ENCODE data around the gene DNMT3B. TPM values are rescaled to one million over a fixed set of nuclear protein-coding genes. Genes with fewer than 3 reads are reported as not detected.

Gene DNMT3B
- total RNA-seq, 1 experiment from 2014 or later, result 105 TPM

GRCh38 chr20:32839982-32840285 lies 77.7 kb downstream of the DNMT3B start:
- no peak for TF ChIP-seq CTCF (IDR thresholded peaks at IDR 0.05; ENCODE audit: insufficient read depth in 1 of 2, low read depth in 1 of 2, low read length in 1 of 2, severe bottlenecking in 1 of 2, unreplicated experiment in 1 of 2)
- intact Hi-C loops (cut with micrococcal nuclease; ENCODE audit: unreplicated experiment), result no loop called here
- Histone ChIP-seq H3K36me3 (ENCODE audit: control insufficient read depth, insufficient read depth, low read length) (peaks cover 5% of the 10 kb centered on the region), H3K27me3 (replicated peaks; ENCODE audit: control insufficient read depth, insufficient read depth, low read length) (no peaks in the 10 kb centered on the region), H3K9me3 (no peaks in the 10 kb centered on the region), H3K4me3 (ENCODE audit: low read depth, low read length) (no peak overlapping the region), H3K4me1 (no peaks in the 10 kb centered on the region)
- peak in 1 of 2 experiments; percentile 31 for DNase-seq
- Mint-ChIP-seq H3K4me1 (ENCODE audit: low read depth, unreplicated experiment) (no peaks in the 10 kb centered on the region), H3K4me3 (ENCODE audit: unreplicated experiment) (no peak overlapping the region), H3K27ac (ENCODE audit: unreplicated experiment) (no peak overlapping the region), H3K27me3 (ENCODE audit: insufficient read depth, unreplicated experiment) (no peaks in the 10 kb centered on the region), H3K9me3 (ENCODE audit: unreplicated experiment) (no peaks in the 10 kb centered on the region), H3K36me3 (ENCODE audit: insufficient read depth, unreplicated experiment) (peaks cover 100% of the 10 kb centered on the region)
- no TSS peak for BruUV-seq (replicated peaks)
- POLR2A ChIA-PET, result no interaction called here
- CTCF ChIA-PET, result no interaction called here

- H3K4me1 ChIP-seq, result no peaks in the 10 kb centered on the region
- H3K4me3 ChIP-seq (ENCODE audit: low read depth, low read length), result no peak overlapping the region
- ChIA-PET CTCF (interaction anchor here (1.1 kb wide), 1 partner anchor 22 kb away, joined by 5 read pairs; the partner anchor contains the start of gene MAPRE1), POLR2A (interaction anchor here (1.3 kb wide), 1 partner anchor 22 kb away, joined by 3 read pairs; no protein-coding TSS in a partner anchor)
- H3K36me3 ChIP-seq (ENCODE audit: control insufficient read depth, insufficient read depth, low read length), result peaks cover 5% of the 10 kb centered on the region
- H3K27me3 ChIP-seq (replicated peaks; ENCODE audit: control insufficient read depth, insufficient read depth, low read length), result no peaks in the 10 kb centered on the region
- Mint-ChIP-seq H3K36me3 (ENCODE audit: insufficient read depth, unreplicated experiment) (peaks cover 100% of the 10 kb centered on the region), H3K4me3 (ENCODE audit: unreplicated experiment) (no peak overlapping the region), H3K27ac (ENCODE audit: unreplicated experiment) (no peak overlapping the region), H3K27me3 (ENCODE audit: insufficient read depth, unreplicated experiment) (no peaks in the 10 kb centered on the region), H3K9me3 (ENCODE audit: unreplicated experiment) (no peaks in the 10 kb centered on the region), H3K4me1 (ENCODE audit: low read depth, unreplicated experiment) (no peaks in the 10 kb centered on the region)
- no peaks in the 10 kb centered on the region for H3K9me3 ChIP-seq
- intact Hi-C loops (cut with micrococcal nuclease; ENCODE audit: unreplicated experiment), result no loop called here
- TF ChIP-seq CTCF (IDR thresholded peaks at IDR 0.05; ENCODE audit: insufficient read depth in 1 of 2, low read depth in 1 of 2, low read length in 1 of 2, severe bottlenecking in 1 of 2, unreplicated experiment in 1 of 2), result no peak
- no TSS peak for BruUV-seq (replicated peaks)
- no peak for DNase-seq
Observed at GRCh38 chr20:32841174-32841573, 79.0 kb downstream of the DNMT3B start.

- Mint-ChIP-seq H3K27me3 (ENCODE audit: insufficient read depth, unreplicated experiment) (no peaks in the 10 kb centered on the region), H3K36me3 (ENCODE audit: insufficient read depth, unreplicated experiment) (peaks cover 100% of the 10 kb centered on the region), H3K4me1 (ENCODE audit: low read depth, unreplicated experiment) (no peaks in the 10 kb centered on the region), H3K27ac (ENCODE audit: unreplicated experiment) (no peak overlapping the region), H3K4me3 (ENCODE audit: unreplicated experiment) (no peak overlapping the region), H3K9me3 (ENCODE audit: unreplicated experiment) (no peaks in the 10 kb centered on the region)
- Histone ChIP-seq H3K36me3 (ENCODE audit: control insufficient read depth, insufficient read depth, low read length) (peaks cover 6% of the 10 kb centered on the region), H3K9me3 (no peaks in the 10 kb centered on the region), H3K4me1 (no peaks in the 10 kb centered on the region), H3K4me3 (ENCODE audit: low read depth, low read length) (no peak overlapping the region), H3K27me3 (replicated peaks; ENCODE audit: control insufficient read depth, insufficient read depth, low read length) (no peaks in the 10 kb centered on the region)
- intact Hi-C loops (cut with micrococcal nuclease; ENCODE audit: unreplicated experiment), result no loop called here
- POLR2A ChIA-PET, result interaction anchor here (1.3 kb wide), 1 partner anchor 22 kb away, joined by 3 read pairs; no protein-coding TSS in a partner anchor
- no peak for TF ChIP-seq CTCF (IDR thresholded peaks at IDR 0.05; ENCODE audit: insufficient read depth in 1 of 2, low read depth in 1 of 2, low read length in 1 of 2, severe bottlenecking in 1 of 2, unreplicated experiment in 1 of 2)
- CTCF ChIA-PET, result interaction anchor here (1.1 kb wide), 1 partner anchor 22 kb away, joined by 5 read pairs; the partner anchor contains the start of gene MAPRE1
- no TSS peak for BruUV-seq (replicated peaks)
- peak in 1 of 2 experiments; percentile 13 for DNase-seq
Observed at GRCh38 chr20:32841632-32842031, 79.4 kb downstream of the DNMT3B start.
